Measurements from ENCODE around the gene MID1. TPM values are rescaled to one million over a fixed set of nuclear protein-coding genes. Genes with fewer than 3 reads are reported as not detected.

The MID1 gene
- total RNA-seq, 5 donors from 2014 or later (not counting 1 experiment from before 2014, with no cell fraction given) = 0.09 to 0.29 (median 0.10) TPM; not detected in 2

DNA sequence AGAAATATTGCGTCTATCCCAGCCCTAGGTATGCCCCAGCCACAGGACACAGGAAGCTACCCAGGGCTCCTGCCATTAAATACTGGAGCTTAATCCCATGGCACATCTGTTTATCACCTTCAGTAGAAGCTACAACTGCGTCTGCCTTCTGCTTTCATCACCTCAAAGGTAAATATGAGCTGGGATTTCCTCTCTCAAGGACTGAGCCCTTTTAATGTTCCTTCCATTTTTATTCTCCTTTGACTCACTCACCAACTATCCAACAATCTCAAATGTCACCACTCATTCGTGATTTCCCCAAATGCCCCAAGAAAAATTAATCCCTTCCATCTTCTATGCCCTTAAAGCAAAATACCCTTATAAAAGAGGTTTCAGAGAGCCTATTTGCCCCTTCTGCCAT lies 1.8 kb upstream of the MID1 start:
- H3K36me3 ChIP-seq (ENCODE audit: control insufficient read depth in 2 of 2, extremely low read depth in 1 of 2, insufficient read depth in 1 of 2, low read length in 1 of 2) = no peaks in the 10 kb centered on the region
- WGBS (ENCODE audit: insufficient coverage) = no CpG with 5 or more reads among the region's 3 CpGs
- Mint-ChIP-seq H3K9me3 (no peaks in the 10 kb centered on the region), H3K36me3 (no peaks in the 10 kb centered on the region), H3K27ac (no peak overlapping the region), H3K4me1 (peaks cover 10 to 17% (median 13%) of the 10 kb centered on the region in 3 donors), H3K27me3 (peaks cover 33 to 36% of the 10 kb centered on the region in 2 donors), H3K4me3 (no peak overlapping the region)
- H3K27ac ChIP-seq (ENCODE audit: low read length) = no peak overlapping the region
- no peak for ATAC-seq (replicated peaks in 1 of 4)
- H3K9me3 ChIP-seq = no peaks in the 10 kb centered on the region
- DNase-seq = no peak
- H3K27me3 ChIP-seq (replicated peaks in 1 of 2; ENCODE audit: control insufficient read depth in 2 of 2, extremely low read depth in 1 of 2, insufficient read depth in 2 of 2, low read length in 1 of 2) = peaks cover 4 to 17% of the 10 kb centered on the region in 2 experiments
- POLR2A ChIA-PET = no interaction called here
- CTCF ChIA-PET = no interaction called here
- H3K4me3 ChIP-seq (ENCODE audit: control insufficient read depth in 1 of 2, extremely low read depth in 1 of 2, low read length in 1 of 2) = no peak overlapping the region
- H3K4me1 ChIP-seq (ENCODE audit: control insufficient read depth in 1 of 2, extremely low read depth in 1 of 2, insufficient read depth in 2 of 2, low read length in 2 of 2) = peaks cover 0 to 4% of the 10 kb centered on the region in 2 experiments

DNA sequence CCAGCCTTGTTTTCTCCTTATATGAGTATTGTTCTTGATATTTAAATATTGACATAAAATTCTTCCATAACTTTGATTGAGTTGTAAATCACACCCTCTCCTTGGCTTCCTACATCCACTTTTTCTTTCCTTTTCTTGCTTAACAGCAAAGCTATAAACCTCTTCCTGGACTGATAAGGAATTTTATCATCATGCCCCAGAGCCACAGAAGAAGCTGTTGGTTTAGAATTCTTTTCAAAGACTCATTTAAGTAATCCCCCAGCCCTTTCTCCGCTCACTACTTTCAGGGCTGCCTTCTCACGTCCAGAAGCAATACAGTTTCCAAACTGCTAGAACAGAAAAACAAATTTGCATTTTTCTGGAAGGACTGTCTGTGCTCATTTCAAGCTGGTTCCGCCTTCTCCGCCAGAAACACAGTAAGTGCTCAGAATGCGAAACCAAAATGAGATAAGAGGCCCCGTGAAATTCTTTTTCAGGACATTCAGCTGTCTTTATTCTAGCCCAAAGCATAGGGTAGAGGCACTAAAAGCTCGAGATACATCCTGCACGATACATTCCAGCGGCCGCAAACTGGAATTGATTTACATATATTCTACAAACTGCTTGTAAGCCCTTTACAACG lies 849 bp downstream of the MID1 start:
- Histone ChIP-seq H3K36me3 (ENCODE audit: control insufficient read depth in 2 of 2, extremely low read depth in 1 of 2, insufficient read depth in 1 of 2, low read length in 1 of 2) (no peaks in the 10 kb centered on the region), H3K27ac (ENCODE audit: low read length) (no peak overlapping the region), H3K9me3 (no peaks in the 10 kb centered on the region), H3K4me3 (ENCODE audit: control insufficient read depth in 1 of 2, extremely low read depth in 1 of 2, low read length in 1 of 2) (peak overlapping the region in 1 of 2 donors; percentile 52), H3K27me3 (replicated peaks in 1 of 2; ENCODE audit: control insufficient read depth in 2 of 2, extremely low read depth in 1 of 2, insufficient read depth in 2 of 2, low read length in 1 of 2) (peaks cover 4 to 17% of the 10 kb centered on the region in 2 experiments), H3K4me1 (ENCODE audit: control insufficient read depth in 1 of 2, extremely low read depth in 1 of 2, insufficient read depth in 2 of 2, low read length in 2 of 2) (peaks cover 0 to 4% of the 10 kb centered on the region in 2 experiments)
- Mint-ChIP-seq H3K4me3 (peak overlapping the region; percentile 45 to 79 (median 72)), H3K9me3 (no peaks in the 10 kb centered on the region), H3K36me3 (no peaks in the 10 kb centered on the region), H3K27me3 (peaks cover 39 to 45% of the 10 kb centered on the region in 2 donors), H3K4me1 (peaks cover 10 to 17% (median 13%) of the 10 kb centered on the region in 3 donors), H3K27ac (no peak overlapping the region)
- DNase-seq (no peak), ATAC-seq (replicated peaks in 1 of 4) (peak in 1 of 4 experiments; percentile 20)
- POLR2A ChIA-PET = no interaction called here
- WGBS (ENCODE audit: insufficient coverage) = 6% methylated on average over 3 of the region's 11 CpGs
- CTCF ChIA-PET = interaction anchor here in 1 of 2 donors (0.7 kb wide), 1 partner anchor 9 kb away, joined by 3 read pairs; no protein-coding TSS in a partner anchor

DNA sequence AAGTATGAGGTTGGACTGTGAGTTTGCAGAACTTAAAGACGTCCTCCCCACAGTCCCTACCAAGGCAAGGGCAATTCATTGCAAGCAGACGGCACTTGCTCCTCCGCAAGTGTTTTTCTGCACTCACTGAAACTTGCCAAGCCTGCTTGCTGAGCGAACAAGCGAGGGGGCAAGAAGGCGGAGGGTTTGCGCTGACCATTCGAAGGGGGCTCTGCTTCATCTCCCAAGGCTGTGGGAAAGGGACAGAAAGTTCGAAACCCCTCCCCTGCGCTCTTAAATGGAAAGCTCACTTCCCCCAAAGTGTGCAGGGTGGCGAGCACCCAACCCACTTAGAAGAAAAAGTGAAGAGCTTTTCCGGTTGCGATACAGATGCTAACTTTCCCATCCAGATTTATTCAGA lies 1.4 kb downstream of the MID1 start:
- Mint-ChIP-seq H3K9me3 (no peaks in the 10 kb centered on the region), H3K4me1 (peaks cover 10 to 17% (median 13%) of the 10 kb centered on the region in 3 donors), H3K36me3 (no peaks in the 10 kb centered on the region), H3K27ac (no peak overlapping the region), H3K27me3 (peaks cover 43 to 45% of the 10 kb centered on the region in 2 donors), H3K4me3 (peak overlapping the region in 1 of 3 donors; percentile 79)
- no peak overlapping the region for H3K4me3 ChIP-seq (ENCODE audit: control insufficient read depth in 1 of 2, extremely low read depth in 1 of 2, low read length in 1 of 2)
- H3K27me3 ChIP-seq (replicated peaks in 1 of 2; ENCODE audit: control insufficient read depth in 2 of 2, extremely low read depth in 1 of 2, insufficient read depth in 2 of 2, low read length in 1 of 2) = peaks cover 4 to 20% of the 10 kb centered on the region in 2 experiments
- no CpG with 5 or more reads among the region's 13 CpGs for WGBS (ENCODE audit: insufficient coverage)
- no peak for DNase-seq
- peaks cover 0 to 4% of the 10 kb centered on the region in 2 experiments for H3K4me1 ChIP-seq (ENCODE audit: control insufficient read depth in 1 of 2, extremely low read depth in 1 of 2, insufficient read depth in 2 of 2, low read length in 2 of 2)
- no peak overlapping the region for H3K27ac ChIP-seq (ENCODE audit: low read length)
- ATAC-seq (replicated peaks in 1 of 4) = no peak
- H3K36me3 ChIP-seq (ENCODE audit: control insufficient read depth in 2 of 2, extremely low read depth in 1 of 2, insufficient read depth in 1 of 2, low read length in 1 of 2) = no peaks in the 10 kb centered on the region
- H3K9me3 ChIP-seq = no peaks in the 10 kb centered on the region
- ChIA-PET POLR2A (no interaction called here), CTCF (interaction anchor here in 1 of 2 donors (0.7 kb wide), 1 partner anchor 8 kb away, joined by 3 read pairs; no protein-coding TSS in a partner anchor)

DNA sequence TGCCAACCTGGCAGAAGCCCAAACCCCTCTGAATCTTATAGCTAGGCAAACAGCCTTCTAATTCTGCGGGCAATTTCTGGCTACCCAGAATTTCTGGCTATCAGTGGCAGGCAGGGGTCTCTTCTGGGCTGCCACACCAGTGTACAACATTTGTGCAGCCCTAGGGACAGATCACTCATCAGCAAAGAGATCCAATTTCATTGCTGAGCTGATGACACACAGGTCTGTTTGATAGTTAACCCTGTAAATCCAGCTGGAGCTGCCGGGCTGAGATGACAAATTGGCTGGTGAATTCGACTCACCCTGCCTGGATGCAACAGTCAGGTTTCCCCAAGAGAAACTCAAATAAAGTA lies 2.4 kb downstream of the MID1 start:
- H3K27me3 ChIP-seq (replicated peaks in 1 of 2; ENCODE audit: control insufficient read depth in 2 of 2, extremely low read depth in 1 of 2, insufficient read depth in 2 of 2, low read length in 1 of 2) = peaks cover 4 to 20% of the 10 kb centered on the region in 2 experiments
- Mint-ChIP-seq H3K4me3 (no peak overlapping the region), H3K36me3 (no peaks in the 10 kb centered on the region), H3K27ac (no peak overlapping the region), H3K4me1 (peaks cover 10 to 17% (median 13%) of the 10 kb centered on the region in 3 donors), H3K9me3 (no peaks in the 10 kb centered on the region), H3K27me3 (peaks cover 43 to 50% of the 10 kb centered on the region in 2 donors)
- no peak for DNase-seq
- H3K4me1 ChIP-seq (ENCODE audit: control insufficient read depth in 1 of 2, extremely low read depth in 1 of 2, insufficient read depth in 2 of 2, low read length in 2 of 2) = peaks cover 0 to 4% of the 10 kb centered on the region in 2 experiments
- no peak overlapping the region for H3K4me3 ChIP-seq (ENCODE audit: control insufficient read depth in 1 of 2, extremely low read depth in 1 of 2, low read length in 1 of 2)
- POLR2A ChIA-PET = no interaction called here
- CTCF ChIA-PET = no interaction called here
- no peaks in the 10 kb centered on the region for H3K36me3 ChIP-seq (ENCODE audit: control insufficient read depth in 2 of 2, extremely low read depth in 1 of 2, insufficient read depth in 1 of 2, low read length in 1 of 2)
- H3K27ac ChIP-seq (ENCODE audit: low read length) = no peak overlapping the region
- no peak for ATAC-seq (replicated peaks in 1 of 4)
- WGBS (ENCODE audit: insufficient coverage) = 52% methylated on average over 2 of the region's 3 CpGs
- H3K9me3 ChIP-seq = no peaks in the 10 kb centered on the region

DNA sequence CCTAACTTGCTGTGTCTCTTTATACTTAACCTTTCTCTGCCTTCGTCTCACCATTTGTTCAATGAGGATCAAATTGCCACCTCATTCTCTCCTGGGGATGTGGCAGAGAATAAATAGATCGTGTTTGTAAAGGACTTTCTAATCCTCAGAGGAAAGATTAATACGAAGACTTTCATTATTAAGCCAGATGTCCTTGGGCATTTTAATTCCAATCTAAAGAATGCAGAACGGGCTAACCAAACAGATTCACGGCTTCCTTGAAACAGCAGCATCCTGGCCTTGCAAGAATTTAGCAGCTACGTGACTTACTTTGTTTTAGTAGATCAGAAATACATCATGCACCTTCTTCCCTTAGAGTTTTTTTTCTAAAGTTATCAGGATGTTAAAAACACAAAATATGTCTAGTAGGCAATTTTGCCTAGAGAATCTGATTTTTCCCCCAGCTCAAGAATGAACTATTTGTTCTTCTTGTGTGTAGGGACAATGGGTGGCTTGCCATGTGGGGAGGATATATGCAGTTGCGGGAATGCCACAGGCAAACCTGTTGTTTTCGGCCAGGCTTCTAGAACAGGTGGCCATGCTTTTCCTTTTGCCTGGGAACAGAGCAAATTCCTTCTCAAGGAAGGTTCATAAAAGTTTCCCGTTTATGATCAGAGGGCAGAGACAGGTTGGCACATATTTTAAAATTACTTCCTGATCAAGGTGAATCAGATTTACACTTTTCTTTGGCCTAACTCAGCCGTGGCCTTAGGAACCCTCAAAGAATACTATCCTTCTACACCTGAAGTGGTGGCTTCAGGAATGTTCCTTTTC lies 3.0 kb downstream of the MID1 start:
- H3K4me1 ChIP-seq (ENCODE audit: control insufficient read depth in 1 of 2, extremely low read depth in 1 of 2, insufficient read depth in 2 of 2, low read length in 2 of 2) = peaks cover 0 to 4% of the 10 kb centered on the region in 2 experiments
- H3K4me3 ChIP-seq (ENCODE audit: control insufficient read depth in 1 of 2, extremely low read depth in 1 of 2, low read length in 1 of 2) = no peak overlapping the region
- WGBS (ENCODE audit: insufficient coverage) = 40% methylated on average over 1 of the region's 10 CpGs
- Mint-ChIP-seq H3K27ac (no peak overlapping the region), H3K4me3 (no peak overlapping the region), H3K27me3 (peaks cover 42 to 49% of the 10 kb centered on the region in 2 donors), H3K9me3 (no peaks in the 10 kb centered on the region), H3K4me1 (peaks cover 10 to 17% (median 13%) of the 10 kb centered on the region in 3 donors), H3K36me3 (no peaks in the 10 kb centered on the region)
- H3K36me3 ChIP-seq (ENCODE audit: control insufficient read depth in 2 of 2, extremely low read depth in 1 of 2, insufficient read depth in 1 of 2, low read length in 1 of 2) = no peaks in the 10 kb centered on the region
- no peak for DNase-seq
- ChIA-PET POLR2A (no interaction called here), CTCF (no interaction called here)
- H3K27me3 ChIP-seq (replicated peaks in 1 of 2; ENCODE audit: control insufficient read depth in 2 of 2, extremely low read depth in 1 of 2, insufficient read depth in 2 of 2, low read length in 1 of 2) = peaks cover 4 to 20% of the 10 kb centered on the region in 2 experiments
- no peak overlapping the region for H3K27ac ChIP-seq (ENCODE audit: low read length)
- no peak for ATAC-seq (replicated peaks in 1 of 4)
- no peaks in the 10 kb centered on the region for H3K9me3 ChIP-seq

DNA sequence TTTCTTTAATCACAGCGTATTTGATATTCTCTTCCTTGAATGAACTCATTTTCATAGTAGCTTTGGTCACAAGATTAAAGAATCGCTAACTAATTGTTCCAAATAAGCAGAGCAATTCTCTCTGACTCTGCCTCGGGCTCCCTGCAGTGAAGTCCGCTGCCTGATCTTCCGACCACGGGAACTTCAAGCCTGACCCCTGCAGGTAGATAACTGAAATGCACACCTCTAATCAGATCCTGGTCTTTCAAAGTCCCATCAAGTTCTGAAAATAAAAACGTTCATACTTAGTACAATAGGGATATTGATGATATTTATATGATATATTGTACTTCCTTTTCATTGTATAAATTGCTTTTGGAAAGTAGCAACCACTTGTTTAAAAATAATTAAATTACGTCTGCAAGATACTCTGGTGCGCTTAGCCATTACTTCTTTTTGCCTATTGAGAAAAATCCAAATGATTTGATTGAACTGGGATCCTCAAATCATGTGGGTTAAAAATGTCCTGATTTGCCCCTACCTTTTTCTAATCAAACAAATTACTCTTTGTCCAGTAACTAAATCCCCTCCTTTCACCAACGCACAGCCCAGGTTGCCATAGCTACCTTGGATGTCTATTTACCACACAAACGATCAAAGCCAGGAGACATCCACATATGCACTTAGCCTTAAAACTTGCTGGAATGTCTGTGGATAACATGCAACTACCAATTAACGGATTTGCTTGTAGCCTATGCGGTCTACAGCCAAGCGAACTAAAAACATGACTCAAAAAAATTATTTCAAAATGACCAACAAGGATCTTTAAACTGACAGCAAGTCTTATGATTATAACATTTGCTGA lies 4.2 kb downstream of the MID1 start:
- POLR2A ChIA-PET = no interaction called here
- peaks cover 10 to 17% (median 13%) of the 10 kb centered on the region in 3 donors for H3K4me1 Mint-ChIP-seq
- H3K9me3 ChIP-seq = no peaks in the 10 kb centered on the region
- peak in 1 of 35 experiments; percentile 7 for DNase-seq
- no peak overlapping the region for H3K4me3 Mint-ChIP-seq
- no peaks in the 10 kb centered on the region for H3K36me3 ChIP-seq (ENCODE audit: control insufficient read depth in 2 of 2, extremely low read depth in 1 of 2, insufficient read depth in 1 of 2, low read length in 1 of 2)
- H3K9me3 Mint-ChIP-seq = no peaks in the 10 kb centered on the region
- H3K27me3 Mint-ChIP-seq = peaks cover 31 to 45% of the 10 kb centered on the region in 2 donors
- no peaks in the 10 kb centered on the region for H3K36me3 Mint-ChIP-seq
- peaks cover 4 to 18% of the 10 kb centered on the region in 2 experiments for H3K27me3 ChIP-seq (replicated peaks in 1 of 2; ENCODE audit: control insufficient read depth in 2 of 2, extremely low read depth in 1 of 2, insufficient read depth in 2 of 2, low read length in 1 of 2)
- no peak for ATAC-seq (replicated peaks in 1 of 4)
- CTCF ChIA-PET = no interaction called here
- H3K4me3 ChIP-seq (ENCODE audit: control insufficient read depth in 1 of 2, extremely low read depth in 1 of 2, low read length in 1 of 2) = no peak overlapping the region
- H3K27ac Mint-ChIP-seq = no peak overlapping the region
- 40% methylated on average over 3 of the region's 14 CpGs for WGBS (ENCODE audit: insufficient coverage)
- H3K27ac ChIP-seq (ENCODE audit: low read length) = no peak overlapping the region
- peaks cover 0 to 4% of the 10 kb centered on the region in 2 experiments for H3K4me1 ChIP-seq (ENCODE audit: control insufficient read depth in 1 of 2, extremely low read depth in 1 of 2, insufficient read depth in 2 of 2, low read length in 2 of 2)
